ENCODE data around the gene TC2N.

GRCh38 chr14:91898372-91898771, 31.0 kb upstream of the TC2N start:
- TF ChIP-seq POLR2AphosphoS5 (IDR thresholded peaks at IDR 0.05) (no peak), POLR2A (IDR thresholded peaks at IDR 0.05) (no peak)

Data from prostate gland (tissue), 1 donor.